ENCODE data around the gene POLR3K. TPM values are rescaled to one million over a fixed set of nuclear protein-coding genes. Genes with fewer than 3 reads are reported as not detected.
"Not testable (repeated sequence)": the region's sequence is repeated elsewhere in the genome, so short reads cannot be mapped to it uniquely, and the experiment has no call there.

Gene POLR3K
- total RNA-seq, 4 donors from 2014 or later: 0.66 to 8.6 (median 3.1) TPM

- Histone ChIP-seq H3K27ac (no peak overlapping the region), H3K36me3 (no peaks in the 10 kb centered on the region), H3K4me1 (no peaks in the 10 kb centered on the region), H3K27me3 (no peaks in the 10 kb centered on the region), H3K9me3 (no peaks in the 10 kb centered on the region), H3K4me3 (no peak overlapping the region)
- no peak for TF ChIP-seq POLR2A (IDR thresholded peaks at IDR 0.05)
- no peak for TF ChIP-seq EP300 (IDR thresholded peaks at IDR 0.05)
- no peak for TF ChIP-seq CTCF (IDR thresholded peaks at IDR 0.05)
- DNase-seq (ENCODE audit: low spot score in 2 of 2): no peak
- WGBS, 2 donors: 82 to 87% methylated on average over 15 to 21 of the region's 21 CpGs
Measured at GRCh38 chr16:33877-34647, 19.3 kb downstream of the POLR3K start.

GRCh38 chr16:33154-33876 lies 20.1 kb downstream of the POLR3K start:
- 78 to 80% methylated on average over 3 to 4 of the region's 8 CpGs for WGBS, 2 donors
- H3K4me3 ChIP-seq; H3K27ac ChIP-seq; H3K36me3 ChIP-seq; DNase-seq (ENCODE audit: low spot score in 2 of 2); H3K4me1 ChIP-seq; H3K27me3 ChIP-seq; H3K9me3 ChIP-seq: not testable (repeated sequence)

- not testable (repeated sequence) for H3K9me3 ChIP-seq; DNase-seq (ENCODE audit: low spot score in 2 of 2); H3K27ac ChIP-seq; H3K27me3 ChIP-seq; H3K36me3 ChIP-seq; H3K4me3 ChIP-seq; H3K4me1 ChIP-seq
- WGBS, 2 donors: 44% methylated on average over 1 of the region's 7 CpGs; no CpG with 5 or more reads in 1 of the 2 donors
Measured at GRCh38 chr16:30627-31026, 22.8 kb downstream of the POLR3K start.

- H3K27ac ChIP-seq; DNase-seq (ENCODE audit: low spot score in 2 of 2); H3K27me3 ChIP-seq; H3K4me1 ChIP-seq; H3K4me3 ChIP-seq; H3K36me3 ChIP-seq; H3K9me3 ChIP-seq: not testable (repeated sequence)
- WGBS, 2 donors: 39% methylated on average over 3 of the region's 5 CpGs; no CpG with 5 or more reads in 1 of the 2 donors
Measured at GRCh38 chr16:25926-26348, 27.5 kb downstream of the POLR3K start.

GRCh38 chr16:24151-24550 lies 29.3 kb downstream of the POLR3K start:
- not testable (repeated sequence) for H3K4me3 ChIP-seq; H3K27ac ChIP-seq; DNase-seq (ENCODE audit: low spot score in 2 of 2); H3K36me3 ChIP-seq; H3K9me3 ChIP-seq; H3K27me3 ChIP-seq; H3K4me1 ChIP-seq
- WGBS, 2 donors: 91% methylated on average over 15 of the region's 22 CpGs; no CpG with 5 or more reads in 1 of the 2 donors

- H3K4me1 ChIP-seq; H3K27ac ChIP-seq; H3K36me3 ChIP-seq; DNase-seq (ENCODE audit: low spot score in 2 of 2); H3K9me3 ChIP-seq; H3K27me3 ChIP-seq; H3K4me3 ChIP-seq: not testable (repeated sequence)
- 88 to 94% methylated on average over 12 of the region's 12 CpGs for WGBS, 2 donors
Measured at GRCh38 chr16:20886-21285, 32.5 kb downstream of the POLR3K start.

- DNase-seq (ENCODE audit: low spot score in 2 of 2); H3K9me3 ChIP-seq; H3K27ac ChIP-seq; H3K4me3 ChIP-seq; H3K4me1 ChIP-seq; H3K36me3 ChIP-seq; H3K27me3 ChIP-seq: not testable (repeated sequence)
- WGBS, 2 donors: 88% methylated on average over 20 of the region's 20 CpGs; no CpG with 5 or more reads in 1 of the 2 donors
Measured at GRCh38 chr16:17062-17765, 36.2 kb downstream of the POLR3K start.

- not testable (repeated sequence) for H3K4me1 ChIP-seq, H3K27ac ChIP-seq, H3K36me3 ChIP-seq, H3K9me3 ChIP-seq, H3K27me3 ChIP-seq, H3K4me3 ChIP-seq
- peak in 4 of 5 experiments; percentile 31 to 51 (median 33) for TF ChIP-seq CTCF (IDR thresholded peaks at IDR 0.05)
- 40% methylated on average over 7 of the region's 27 CpGs; no CpG with 5 or more reads in 1 of the 2 donors for WGBS, 2 donors
- peak; percentile 100 for DNase-seq (ENCODE audit: low spot score in 2 of 2)
Measured at GRCh38 chr16:10772-11171, 42.6 kb downstream of the POLR3K start.
